Lower leg skin (tissue), 3 donors: Measurements from ENCODE around the gene CCDC69.

Experiments
- CTCF ChIP-seq, 3 donors: fragments of 450-650 bp; IDR thresholded peaks; one replicate each; pipeline ENCODE4 v1.5.1; 2016; ENCODE audit warnings: antibody characterized with exemption in 3 of 3, mild to moderate bottlenecking in 3 of 3, moderate library complexity in 2 of 3
- POLR2A ChIP-seq, 2 donors: fragments of 450-650 bp; IDR thresholded peaks; one replicate each; pipeline ENCODE4 v1.6.1; 2016 to 2017; ENCODE audit warnings: antibody characterized with exemption in 2 of 2, mild to moderate bottlenecking in 1 of 2, moderate library complexity in 1 of 2

DNA sequence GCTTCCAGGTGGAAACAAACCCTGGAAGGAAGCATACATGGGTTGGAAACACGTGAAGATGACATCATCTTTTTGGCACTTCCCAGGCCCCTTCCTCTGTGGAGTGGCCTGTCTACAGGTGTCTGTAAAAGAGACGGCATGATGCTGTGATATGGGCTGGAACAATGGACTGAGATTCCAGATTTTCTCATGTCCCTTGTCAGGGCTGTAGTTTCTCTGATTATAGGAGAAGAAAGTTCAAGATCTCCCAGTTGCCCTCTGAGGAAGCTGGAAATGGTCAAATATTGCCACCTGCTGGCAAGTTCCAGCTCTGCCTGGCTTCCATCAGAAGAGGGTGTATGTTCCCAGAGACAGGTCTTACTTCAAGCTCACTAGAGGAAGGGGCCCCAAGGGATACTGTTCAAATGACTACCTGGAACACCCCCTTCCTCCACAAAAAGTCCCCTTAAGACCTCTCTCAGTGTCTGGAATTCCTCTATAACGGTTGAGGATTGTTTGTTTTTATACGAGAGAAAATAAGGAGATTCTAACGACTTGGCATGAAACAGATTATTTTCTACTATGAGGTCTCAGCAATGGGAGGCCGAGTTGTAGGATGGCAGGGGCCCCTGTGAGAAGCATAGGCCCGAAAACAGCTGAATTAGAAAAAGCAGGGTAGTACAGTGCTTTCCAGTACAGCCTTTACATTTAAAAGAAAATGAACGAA lies 59.1 kb downstream of the CCDC69 start:
- peak in 1 of 3 donors; percentile 75 for TF ChIP-seq CTCF (IDR thresholded peaks at IDR 0.05)
- TF ChIP-seq POLR2A (IDR thresholded peaks at IDR 0.05), result no peak
